GM23338 (cell line): Measurements from ENCODE around the gene GPSM1. TPM values are rescaled to one million over a fixed set of nuclear protein-coding genes. Genes with fewer than 3 reads are reported as not detected.

ENCODE experiments used
- ATAC-seq: fragments of 200-7000 bp; cut with Tn5 transposase; 3 replicates; pipeline ENCODE4 v1.9.1; 2020
- DNase-seq: peaks from one replicate; pipeline ENCODE4 v3.0.0-alpha.2; 2015; ENCODE audit warnings: low spot score
- H2AFZ ChIP-seq: fragments of 200-600 bp; sonication (generic); 2 replicates; pipeline ENCODE4 v1.8.0; 2016; ENCODE audit warnings: antibody characterized with exemption, mild to moderate bottlenecking, moderate library complexity
- H3F3A ChIP-seq: fragments of 200-600 bp; sonication (generic); replicated peaks from 2 replicates; pipeline ENCODE4 v1.8.0; 2017; ENCODE audit warnings: antibody characterized with exemption, mixed run types, low read depth
- H3K27ac ChIP-seq: fragments of 200-600 bp; sonication (generic); 2 replicates; pipeline ENCODE4 v1.6.1; 2016; ENCODE audit warnings: low read depth
- H3K27me3 ChIP-seq: fragments of 200-600 bp; sonication (generic); 2 replicates; pipeline ENCODE4 v1.8.0; 2016; ENCODE audit warnings: mild to moderate bottlenecking, mixed run types, moderate library complexity; ENCODE audit not compliant: insufficient read depth
- H3K36me3 ChIP-seq: fragments of 200-600 bp; sonication (generic); 2 replicates; pipeline ENCODE4 v1.8.0; 2016; ENCODE audit warnings: mild to moderate bottlenecking; ENCODE audit not compliant: insufficient read depth
- H3K4me1 ChIP-seq: fragments of 200-600 bp; sonication (generic); 2 replicates; pipeline ENCODE4 v1.8.0; 2016; ENCODE audit warnings: mild to moderate bottlenecking, moderate library complexity; ENCODE audit not compliant: insufficient read depth
- H3K4me2 ChIP-seq: fragments of 200-600 bp; sonication (generic); 2 replicates; pipeline ENCODE4 v1.7.1; 2017; ENCODE audit warnings: mixed run types
- H3K4me3 ChIP-seq: fragments of 200-600 bp; sonication (generic); 2 replicates; pipeline ENCODE4 v1.6.1; 2016; ENCODE audit warnings: mixed run types
- H3K79me2 ChIP-seq: fragments of 200-600 bp; sonication (generic); replicated peaks from 2 replicates; pipeline ENCODE4 v1.8.0; 2017; ENCODE audit warnings: mild to moderate bottlenecking; ENCODE audit not compliant: insufficient read depth
- H3K9me2 ChIP-seq: fragments of 200-600 bp; sonication (generic); 2 replicates; pipeline ENCODE4 v1.8.0; 2017; ENCODE audit not compliant: insufficient read depth
- H4K20me1 ChIP-seq: fragments of 200-600 bp; sonication (generic); replicated peaks from 2 replicates; pipeline ENCODE4 v1.8.0; 2017; ENCODE audit warnings: mild to moderate bottlenecking; ENCODE audit not compliant: insufficient read depth
- H3K27ac Mint-ChIP-seq: 2 replicates; pipeline ENCODE4 v1.8.0; 2020; ENCODE audit warnings: inconsistent platforms, mild to moderate bottlenecking, moderate library complexity, mixed read lengths
- H3K27me3 Mint-ChIP-seq: 3 replicates; pipeline ENCODE4 v1.8.0; 2022; ENCODE audit warnings: low read depth, mild to moderate bottlenecking, moderate library complexity, mixed read lengths, inconsistent platforms; ENCODE audit not compliant: insufficient read depth, poor library complexity
- H3K36me3 Mint-ChIP-seq: 3 replicates; pipeline ENCODE4 v1.8.0; 2021; ENCODE audit warnings: low read depth, mild to moderate bottlenecking, inconsistent platforms, moderate library complexity, mixed read lengths
- H3K4me1 Mint-ChIP-seq: 3 replicates; pipeline ENCODE4 v1.8.0; 2020; ENCODE audit warnings: mild to moderate bottlenecking, inconsistent platforms, mixed read lengths
- H3K4me3 Mint-ChIP-seq: 3 replicates; pipeline ENCODE4 v1.8.0; 2021; ENCODE audit warnings: moderate library complexity, mild to moderate bottlenecking, inconsistent platforms, mixed read lengths
- H3K9me3 Mint-ChIP-seq: 3 replicates; pipeline ENCODE4 v1.8.0; 2020; ENCODE audit warnings: moderate library complexity, mild to moderate bottlenecking, inconsistent platforms, mixed read lengths
- CREB1 ChIP-seq: fragments of 250-450 bp; sonication (Bioruptor Pico); IDR thresholded peaks from 2 replicates; pipeline ENCODE4 v1.5.0; 2020; ENCODE audit warnings: low read depth, mild to moderate bottlenecking, moderate library complexity
- CTCF ChIP-seq, 2 experiments: fragments of 200-600 bp in 1 of 2; sonication (generic) in 1 of 2; conservative IDR thresholded peaks; 2 replicates each; pipeline versions ENCODE4 v1.5.1 to v1.6.1; 2016 to 2017; ENCODE audit warnings: antibody characterized with exemption in 2 of 2, low read depth in 2 of 2, mild to moderate bottlenecking in 2 of 2, moderate library complexity in 1 of 2
- ETS1 ChIP-seq: IDR thresholded peaks from 2 replicates; pipeline ENCODE4 v1.6.1; 2016; ENCODE audit warnings: antibody characterized with exemption
- NANOG ChIP-seq: IDR thresholded peaks from 2 replicates; pipeline ENCODE4 v1.6.1; 2016; ENCODE audit warnings: antibody characterized with exemption, borderline replicate concordance
- POLR2AphosphoS5 ChIP-seq: IDR thresholded peaks from 2 replicates; pipeline ENCODE4 v1.6.1; 2016; ENCODE audit warnings: antibody characterized with exemption, low read depth
- STAT1 ChIP-seq: IDR thresholded peaks from one replicate; pipeline ENCODE4 v1.6.1; 2016; ENCODE audit warnings: antibody characterized with exemption; ENCODE audit not compliant: unreplicated experiment
- ZNF114 ChIP-seq: fragments of 250-450 bp; sonication (Bioruptor Pico); IDR thresholded peaks from 2 replicates; pipeline ENCODE4 v1.5.0; 2020; ENCODE audit warnings: mild to moderate bottlenecking, moderate library complexity
- ZNF462 ChIP-seq: fragments of 250-450 bp; sonication (Bioruptor Pico); IDR thresholded peaks from 2 replicates; pipeline ENCODE4 v1.5.0; 2020; ENCODE audit warnings: mild to moderate bottlenecking, moderate library complexity
- polyA plus RNA-seq: library from polyadenylated mRNA; unstranded; fragments of >200 nt; fragmentation: Nextera tagmentation; extraction: Ambion mirVana; gene quantifications from 2 replicates; pipeline ENCODE4 v1.2.1, GENCODE V29; 2016
- total RNA-seq: library from RNA; depleted of rRNA; stranded (reverse); fragments of >200 nt; shearing (Covaris generic); gene quantifications from 2 replicates; pipeline ENCODE4 v1.2.3, GENCODE V29; 2014

The GPSM1 gene
- total and polyA plus RNA-seq, 2 experiments from 2014 or later: 4.8 to 23.2 TPM

GRCh38 chr9:136358016-136358415, 30.7 kb downstream of the GPSM1 start (continued):
- TF ChIP-seq ZNF462 (CRISPR knock-in tag) (no peak), CREB1 (CRISPR knock-in tag) (no peak), NANOG (no peak), POLR2AphosphoS5 (no peak)

GRCh38 chr9:136358888-136359287, 31.5 kb downstream of the GPSM1 start:
- peaks cover 6% of the 10 kb centered on the region; the same call in 1 of the 3 replicates for H3K4me1 Mint-ChIP-seq
- H3K36me3 Mint-ChIP-seq: no peaks in the 10 kb centered on the region
- peaks cover 8% of the 10 kb centered on the region for H3K27me3 Mint-ChIP-seq
- no peaks in the 10 kb centered on the region for H3K27me3 ChIP-seq
- no peak overlapping the region for H3K4me2 ChIP-seq
- H3K9me3 Mint-ChIP-seq: no peaks in the 10 kb centered on the region
- ATAC-seq (no peak), DNase-seq (no peak)
- H4K20me1 ChIP-seq: no peaks in the 10 kb centered on the region
- H2AFZ ChIP-seq: no peak overlapping the region
- H3K27ac ChIP-seq: no peak overlapping the region
- no peaks in the 10 kb centered on the region for H3K9me2 ChIP-seq
- H3K4me1 ChIP-seq: no peaks in the 10 kb centered on the region
- H3F3A ChIP-seq: no peaks in the 10 kb centered on the region
- no peak overlapping the region for H3K4me3 Mint-ChIP-seq
- no peaks in the 10 kb centered on the region for H3K36me3 ChIP-seq
- no peaks in the 10 kb centered on the region for H3K79me2 ChIP-seq
- H3K27ac Mint-ChIP-seq: no peak overlapping the region
- TF ChIP-seq POLR2AphosphoS5: no peak
- TF ChIP-seq ETS1: no peak
- no peak for TF ChIP-seq CTCF (conservative IDR thresholded peaks at IDR 0.05; ENCODE audit: low read depth in 2 of 2)
- TF ChIP-seq ZNF114 (CRISPR knock-in tag): no peak
- TF ChIP-seq STAT1: no peak
- H3K4me3 ChIP-seq: no peak overlapping the region
